Astrocyte of the spinal cord (primary cell): ENCODE results near the gene NUP214.

Source experiments
- DNase-seq: peaks from one replicate; pipeline ENCODE4 v3.0.0; 2011; ENCODE audit warnings: low read depth, low spot score
- H3K4me3 ChIP-seq: 2 replicates; pipeline ENCODE4 v1.5.1; 2011; ENCODE audit warnings: low read depth, mild to moderate bottlenecking, low read length, moderate library complexity
- CTCF ChIP-seq: IDR thresholded peaks from 2 replicates; pipeline ENCODE4 v1.5.1; 2012; ENCODE audit warnings: low read depth, mild to moderate bottlenecking, low read length, inconsistent platforms
- in situ Hi-C: cut with HindIII; loops from 2 replicates; pipeline ENCODE4 v1.10.0; 2017; ENCODE audit warnings: low sequenced_read_pairs

Gene NUP214

GRCh38 chr9:131214286-131214856 is 89.0 kb downstream of the NUP214 start:
- in situ Hi-C loops: no loop called here
- peak; percentile 23 for DNase-seq
- H3K4me3 ChIP-seq: no peak overlapping the region
- no peak for TF ChIP-seq CTCF

GRCh38 chr9:131214876-131215275 is 89.5 kb downstream of the NUP214 start:
- no peak for DNase-seq
- TF ChIP-seq CTCF: no peak
- in situ Hi-C loops: no loop called here
- H3K4me3 ChIP-seq: no peak overlapping the region

GRCh38 chr9:131216806-131217205 is 91.4 kb downstream of the NUP214 start:
- DNase-seq: no peak
- H3K4me3 ChIP-seq: no peak overlapping the region
- in situ Hi-C loops: no loop called here
- no peak for TF ChIP-seq CTCF

- DNase-seq: no peak
- no peak for TF ChIP-seq CTCF
- in situ Hi-C loops: no loop called here
- H3K4me3 ChIP-seq: no peak overlapping the region
These were observed 92.1 kb downstream of the NUP214 start for GRCh38 chr9:131217331-131218031.

GRCh38 chr9:131218370-131218769 is 93.0 kb downstream of the NUP214 start:
- H3K4me3 ChIP-seq: no peak overlapping the region
- no peak for DNase-seq
- TF ChIP-seq CTCF: no peak
- in situ Hi-C loops: no loop called here

GRCh38 chr9:131220485-131220884 is 95.1 kb downstream of the NUP214 start:
- no peak for DNase-seq
- H3K4me3 ChIP-seq: no peak overlapping the region
- no peak for TF ChIP-seq CTCF
- in situ Hi-C loops: no loop called here
